ENCODE measurements around the gene BMPR1B.

Gene BMPR1B

GRCh38 chr4:95183656-95184408 lies 426.1 kb downstream of the BMPR1B start:
- DNase-seq (ENCODE audit: low read depth, low spot score), result no peak

DNA sequence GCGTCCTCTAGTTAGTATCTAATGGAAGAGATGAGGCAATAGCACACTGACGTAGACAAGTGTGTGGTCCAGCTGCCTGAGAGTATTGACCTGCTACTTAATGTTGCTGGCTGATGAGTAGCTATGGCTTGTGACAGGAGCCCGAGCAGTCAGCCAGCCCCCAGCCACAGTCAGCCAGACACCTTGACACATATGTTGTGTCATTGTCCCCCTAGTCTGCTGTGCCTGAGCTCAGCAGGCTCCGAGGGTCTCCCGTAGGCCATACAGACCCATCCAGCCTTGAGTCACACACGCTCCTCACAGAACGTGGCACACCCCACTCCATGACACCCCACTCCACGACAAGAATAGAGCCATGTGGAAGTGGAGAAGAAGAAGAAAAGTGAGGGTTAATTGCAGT lies 428.9 kb downstream of the BMPR1B start:
- DNase-seq (ENCODE audit: low read depth, low spot score), result no peak

DNA sequence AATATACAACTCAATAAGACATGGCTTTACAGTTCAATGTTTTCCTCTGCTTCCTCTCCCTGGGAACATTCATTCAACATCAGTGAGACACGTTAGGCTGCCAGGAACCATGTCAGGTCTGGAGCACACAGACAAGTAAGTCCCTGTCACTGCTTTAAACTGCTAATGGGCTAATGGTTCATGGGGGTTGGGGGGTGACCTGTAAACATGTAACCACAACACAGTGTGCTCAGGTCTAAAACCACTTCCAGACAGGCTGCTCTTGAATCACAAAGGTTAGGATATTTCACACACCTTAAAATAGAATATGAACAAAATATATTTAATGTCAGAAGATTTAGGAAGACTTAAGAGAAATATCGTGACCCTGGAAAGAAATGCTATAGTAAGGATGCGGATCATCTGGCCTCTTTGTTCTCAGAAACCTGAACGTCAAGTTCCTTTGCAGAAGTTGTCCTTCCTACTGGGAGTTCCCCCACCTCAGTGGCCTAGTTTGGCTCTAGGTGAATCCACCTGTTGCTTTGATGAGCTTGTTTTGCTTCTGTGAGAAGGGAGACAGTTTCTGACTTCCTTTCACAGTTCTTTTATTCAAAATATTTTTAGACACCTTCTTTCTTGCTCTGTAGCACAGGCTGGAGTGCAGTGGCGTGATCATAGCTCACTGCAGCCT lies 431.1 kb downstream of the BMPR1B start:
- no peak for DNase-seq (ENCODE audit: low read depth, low spot score)

- no peak for DNase-seq (ENCODE audit: low read depth, low spot score)
These were observed 433.1 kb downstream of the BMPR1B start for GRCh38 chr4:95190751-95191436.

DNA sequence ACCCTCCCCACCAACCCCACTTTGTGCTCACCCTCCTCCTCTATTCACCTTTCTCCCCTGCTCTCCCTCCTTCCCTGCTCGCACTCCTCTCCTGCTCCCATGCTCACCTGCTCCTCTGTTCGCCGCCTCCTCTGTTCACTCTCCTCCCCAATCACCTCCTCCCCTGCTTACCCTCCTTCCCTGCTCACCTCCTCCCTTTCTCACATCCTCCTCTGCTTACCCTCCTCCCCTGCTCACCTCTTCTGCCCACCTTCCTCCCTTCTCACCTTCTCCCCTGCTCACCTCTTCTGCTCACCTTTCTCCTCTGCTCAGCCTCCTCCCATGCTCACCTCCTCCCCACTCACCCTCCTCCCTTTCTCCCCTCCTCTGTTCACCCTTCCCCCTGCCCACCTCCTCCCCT lies 433.8 kb downstream of the BMPR1B start:
- no peak for DNase-seq (ENCODE audit: low read depth, low spot score)

DNA sequence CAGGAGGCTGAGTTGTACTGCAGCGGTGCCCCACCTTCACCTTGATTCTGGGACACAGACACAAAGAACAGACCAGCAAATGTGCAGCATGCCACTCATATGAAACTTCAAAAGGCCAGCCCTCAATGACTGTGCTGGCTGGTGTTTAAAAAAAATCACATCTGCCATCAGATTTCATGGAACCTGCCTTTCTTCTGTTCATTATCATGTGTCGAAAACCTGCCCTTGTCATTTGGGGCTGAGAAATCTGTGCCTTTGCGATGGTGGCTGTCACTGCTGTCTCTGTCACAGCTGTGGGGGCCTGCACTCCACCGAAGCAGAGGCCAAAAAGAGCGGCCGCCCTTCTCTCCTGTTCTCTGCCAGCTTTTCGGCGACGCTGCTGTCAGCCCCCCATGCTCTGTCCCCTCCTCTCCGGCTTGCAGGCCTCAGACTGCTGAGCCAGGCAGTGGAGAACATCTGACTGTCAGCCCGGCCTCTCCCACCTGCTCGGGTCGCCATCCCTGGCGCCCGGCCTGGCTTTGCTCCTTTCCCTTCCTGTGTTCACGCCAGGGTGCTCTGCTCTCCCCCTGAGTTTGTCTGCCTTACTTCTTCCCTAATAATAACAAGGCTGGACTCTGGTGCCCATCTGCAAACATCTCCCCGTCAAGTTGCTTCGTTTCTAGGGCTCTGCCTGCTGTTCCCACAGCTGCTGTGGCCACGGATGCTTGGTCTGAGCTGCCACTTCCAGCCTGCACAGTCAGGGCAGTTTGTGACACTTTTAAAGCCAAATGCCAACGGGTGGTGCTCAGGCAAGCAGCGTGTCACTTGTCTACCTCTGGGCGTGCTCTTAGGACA lies 435.9 kb downstream of the BMPR1B start:
- no peak for DNase-seq (ENCODE audit: low read depth, low spot score)

GRCh38 chr4:95197353-95197752 lies 439.6 kb downstream of the BMPR1B start:
- DNase-seq (ENCODE audit: low read depth, low spot score), result no peak

DNA sequence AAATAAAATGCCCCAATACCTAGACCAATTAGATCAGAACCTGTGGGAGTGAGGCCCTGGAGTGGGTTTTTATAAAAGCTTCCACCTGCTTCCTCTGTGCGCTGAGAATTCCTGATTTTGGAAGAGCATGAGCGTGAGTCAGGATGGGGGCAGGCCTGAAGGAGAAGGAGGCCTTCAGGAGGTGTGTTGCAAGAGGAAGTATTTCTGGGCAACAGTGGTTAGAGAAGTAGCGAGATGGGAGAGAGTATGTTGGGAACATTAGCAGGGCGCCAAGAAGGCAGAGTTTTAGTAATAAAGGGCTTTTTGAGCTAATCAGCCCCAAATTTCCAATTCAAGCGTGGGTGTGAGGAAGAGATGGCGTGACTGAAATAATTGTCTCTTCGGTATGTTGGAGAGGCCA lies 441.2 kb downstream of the BMPR1B start:
- DNase-seq (ENCODE audit: low read depth, low spot score), result no peak

DNA sequence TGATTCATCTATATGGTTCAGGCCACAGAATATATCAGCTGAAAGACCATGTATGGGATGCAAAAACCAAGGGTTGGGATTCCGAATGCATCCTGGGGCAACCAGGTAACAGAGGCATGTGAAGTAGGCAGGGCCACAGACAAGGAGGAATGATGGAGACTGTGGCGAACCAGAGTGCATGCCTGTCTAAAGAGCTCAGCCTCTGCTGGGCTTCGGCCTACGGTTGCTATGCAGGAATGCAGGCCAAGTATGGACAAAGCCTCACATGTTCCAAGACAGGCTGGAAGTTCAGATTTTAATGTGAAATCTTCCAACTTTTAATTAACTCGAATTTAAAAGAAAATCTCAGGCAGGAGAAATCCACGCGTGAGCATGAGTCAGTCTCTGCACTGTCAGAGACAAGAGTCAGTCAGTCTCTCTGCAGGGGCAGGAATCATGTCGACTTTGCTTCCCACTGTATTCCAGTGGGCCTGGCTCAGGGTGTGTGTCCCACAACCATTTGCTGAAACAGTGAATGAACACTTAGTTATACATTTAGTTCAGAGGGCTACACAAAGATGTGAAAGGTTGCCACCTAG lies 446.6 kb downstream of the BMPR1B start:
- DNase-seq (ENCODE audit: low read depth, low spot score), result no peak

DNA sequence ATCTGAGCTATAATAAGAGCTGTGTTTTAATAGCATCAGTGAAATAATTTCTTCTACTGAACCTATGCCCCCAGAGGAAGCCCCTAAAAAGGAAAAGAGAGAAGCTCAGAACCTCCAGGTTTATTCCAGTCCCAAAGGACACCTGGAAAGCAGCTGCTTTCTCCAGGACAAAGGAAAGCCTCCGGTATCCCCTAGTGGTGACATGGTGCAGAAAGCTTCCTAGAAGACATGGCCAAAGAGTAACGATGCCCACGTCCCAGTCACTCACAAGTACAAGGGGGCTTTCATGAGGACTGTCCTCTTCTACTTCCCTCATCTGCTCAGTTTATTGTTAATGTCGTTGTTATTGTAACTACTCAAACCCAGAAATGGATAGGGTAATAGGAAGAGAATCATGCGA lies 447.1 kb downstream of the BMPR1B start:
- DNase-seq (ENCODE audit: low read depth, low spot score), result no peak
